Body of pancreas (tissue), 4 donors: Measurements from ENCODE around the gene IGF2BP1.

Source experiments
- POLR2A ChIP-seq, 3 donors: fragments of 450-650 bp; IDR thresholded peaks; one replicate each; pipeline ENCODE4 v1.6.1; 2016; ENCODE audit warnings: antibody characterized with exemption in 3 of 3, mild to moderate bottlenecking in 2 of 3
- TF ChIP-seq, protein P1 (sequence below), 7 experiments: fragments of 450-650 bp in 4 of 7; fragments of 200-600 bp in 3 of 7; sonication (generic) in 3 of 7; IDR thresholded peaks; one replicate each; pipeline ENCODE4 v1.5.1; 2016 to 2019; ENCODE audit warnings: antibody characterized with exemption in 7 of 7

DNA sequence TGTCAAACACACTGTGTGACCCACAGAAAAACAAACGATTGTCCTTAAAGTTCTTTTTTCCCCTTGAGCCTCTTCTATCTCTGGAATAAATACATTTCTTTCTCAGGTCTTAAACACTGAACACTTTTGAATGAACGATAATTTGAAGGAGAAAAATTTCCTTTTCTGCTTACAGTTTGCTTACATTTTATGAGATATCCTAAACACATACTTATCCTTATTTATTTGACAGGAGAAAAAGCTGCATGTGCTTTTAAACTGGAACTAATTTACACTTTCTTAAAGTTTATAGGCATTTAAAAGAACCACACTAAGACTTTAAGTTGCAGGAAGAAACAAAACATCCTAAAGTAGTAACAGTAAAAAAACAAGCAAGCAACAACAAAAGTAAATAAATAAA is 4.7 kb upstream of the IGF2BP1 start:
- TF ChIP-seq, protein P1, sequence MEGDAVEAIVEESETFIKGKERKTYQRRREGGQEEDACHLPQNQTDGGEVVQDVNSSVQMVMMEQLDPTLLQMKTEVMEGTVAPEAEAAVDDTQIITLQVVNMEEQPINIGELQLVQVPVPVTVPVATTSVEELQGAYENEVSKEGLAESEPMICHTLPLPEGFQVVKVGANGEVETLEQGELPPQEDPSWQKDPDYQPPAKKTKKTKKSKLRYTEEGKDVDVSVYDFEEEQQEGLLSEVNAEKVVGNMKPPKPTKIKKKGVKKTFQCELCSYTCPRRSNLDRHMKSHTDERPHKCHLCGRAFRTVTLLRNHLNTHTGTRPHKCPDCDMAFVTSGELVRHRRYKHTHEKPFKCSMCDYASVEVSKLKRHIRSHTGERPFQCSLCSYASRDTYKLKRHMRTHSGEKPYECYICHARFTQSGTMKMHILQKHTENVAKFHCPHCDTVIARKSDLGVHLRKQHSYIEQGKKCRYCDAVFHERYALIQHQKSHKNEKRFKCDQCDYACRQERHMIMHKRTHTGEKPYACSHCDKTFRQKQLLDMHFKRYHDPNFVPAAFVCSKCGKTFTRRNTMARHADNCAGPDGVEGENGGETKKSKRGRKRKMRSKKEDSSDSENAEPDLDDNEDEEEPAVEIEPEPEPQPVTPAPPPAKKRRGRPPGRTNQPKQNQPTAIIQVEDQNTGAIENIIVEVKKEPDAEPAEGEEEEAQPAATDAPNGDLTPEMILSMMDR (IDR thresholded peaks at IDR 0.05): no peak
- TF ChIP-seq POLR2A (IDR thresholded peaks at IDR 0.05): no peak
